ENCODE measurements around the gene CLPSL1.
A peak's percentile ranks its signal among the peaks of the same experiment; 100 is the strongest.

Gene CLPSL1

DNA sequence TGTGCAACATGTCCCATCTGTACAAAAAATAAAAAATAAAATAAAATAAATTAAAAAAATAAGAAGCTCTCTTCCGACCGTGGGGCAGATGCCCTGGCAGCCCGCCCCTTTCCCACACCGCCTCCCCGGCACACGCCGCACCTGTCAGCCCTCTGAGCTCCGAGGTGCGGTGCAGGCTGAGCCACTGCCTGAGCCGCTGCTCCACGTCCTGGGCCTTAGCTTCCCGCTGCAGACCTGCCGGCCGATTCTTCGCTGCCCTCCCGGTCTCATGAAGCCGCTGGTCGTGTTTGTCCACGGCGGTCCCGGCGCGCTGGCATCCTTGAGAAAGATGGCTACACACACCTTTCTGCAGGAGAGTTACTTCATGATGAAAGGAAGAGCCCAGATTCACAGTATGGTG lies 15.1 kb upstream of the CLPSL1 start:
- H3K27ac ChIP-seq (ENCODE audit: low read depth, low read length): no peak overlapping the region
- no peak overlapping the region for H3K9ac ChIP-seq (ENCODE audit: low read length)
- H3K4me3 ChIP-seq (ENCODE audit: insufficient read depth, low read length, poor library complexity, severe bottlenecking): no peak overlapping the region
- H3K36me3 ChIP-seq (ENCODE audit: low read length): no peaks in the 10 kb centered on the region
- no peaks in the 10 kb centered on the region for H3K9me3 ChIP-seq (ENCODE audit: insufficient read depth, low read length)
- no peaks in the 10 kb centered on the region for H3K79me2 ChIP-seq (ENCODE audit: insufficient read depth, low read length)
- no peak overlapping the region for H3K4me2 ChIP-seq (ENCODE audit: low read depth, low read length, poor library complexity, severe bottlenecking)
- peaks cover 9% of the 10 kb centered on the region for H3F3A ChIP-seq (ENCODE audit: insufficient read depth)
- TF ChIP-seq, protein P1, sequence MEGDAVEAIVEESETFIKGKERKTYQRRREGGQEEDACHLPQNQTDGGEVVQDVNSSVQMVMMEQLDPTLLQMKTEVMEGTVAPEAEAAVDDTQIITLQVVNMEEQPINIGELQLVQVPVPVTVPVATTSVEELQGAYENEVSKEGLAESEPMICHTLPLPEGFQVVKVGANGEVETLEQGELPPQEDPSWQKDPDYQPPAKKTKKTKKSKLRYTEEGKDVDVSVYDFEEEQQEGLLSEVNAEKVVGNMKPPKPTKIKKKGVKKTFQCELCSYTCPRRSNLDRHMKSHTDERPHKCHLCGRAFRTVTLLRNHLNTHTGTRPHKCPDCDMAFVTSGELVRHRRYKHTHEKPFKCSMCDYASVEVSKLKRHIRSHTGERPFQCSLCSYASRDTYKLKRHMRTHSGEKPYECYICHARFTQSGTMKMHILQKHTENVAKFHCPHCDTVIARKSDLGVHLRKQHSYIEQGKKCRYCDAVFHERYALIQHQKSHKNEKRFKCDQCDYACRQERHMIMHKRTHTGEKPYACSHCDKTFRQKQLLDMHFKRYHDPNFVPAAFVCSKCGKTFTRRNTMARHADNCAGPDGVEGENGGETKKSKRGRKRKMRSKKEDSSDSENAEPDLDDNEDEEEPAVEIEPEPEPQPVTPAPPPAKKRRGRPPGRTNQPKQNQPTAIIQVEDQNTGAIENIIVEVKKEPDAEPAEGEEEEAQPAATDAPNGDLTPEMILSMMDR (IDR thresholded peaks at IDR 0.05; ENCODE audit: insufficient read depth, low read length, poor library complexity, severe bottlenecking): no peak
- TF ChIP-seq EZH2phosphoT487 (conservative IDR thresholded peaks at IDR 0.05; ENCODE audit: low read length): no peak
- no peaks in the 10 kb centered on the region for H3K9me2 ChIP-seq (replicated peaks; ENCODE audit: insufficient read depth, low read length)
- H4K20me1 ChIP-seq (ENCODE audit: low read depth, low read length): no peaks in the 10 kb centered on the region
- no peak overlapping the region for H2AFZ ChIP-seq (ENCODE audit: low read depth, low read length, severe bottlenecking)
- no peaks in the 10 kb centered on the region for H3K27me3 ChIP-seq (ENCODE audit: low read length)

DNA sequence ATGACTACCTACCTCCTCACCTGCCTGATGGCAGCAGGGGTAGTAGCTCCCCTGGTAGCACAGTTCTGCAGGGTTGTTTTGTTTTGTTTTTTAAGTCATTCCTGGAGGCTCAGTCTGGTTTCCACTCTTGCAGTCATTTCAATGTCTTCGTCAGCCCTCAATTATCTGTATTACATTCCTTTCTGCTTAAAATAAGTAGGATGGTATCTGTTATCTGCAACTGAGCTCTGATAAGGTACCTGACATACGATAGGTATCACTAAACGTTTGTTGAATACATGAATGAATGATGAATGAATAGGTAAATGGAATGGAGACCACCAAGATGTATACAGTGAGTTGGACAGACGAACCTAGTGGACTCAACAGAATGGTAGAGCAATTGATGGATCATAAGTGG lies 11.6 kb upstream of the CLPSL1 start:
- no peak overlapping the region for H2AFZ ChIP-seq (ENCODE audit: low read depth, low read length, severe bottlenecking)
- no peaks in the 10 kb centered on the region for H3K27me3 ChIP-seq (ENCODE audit: low read length)

GRCh38 chr6:35771343-35771627 lies 9.5 kb upstream of the CLPSL1 start:
- Histone ChIP-seq H3K36me3 (ENCODE audit: low read length) (no peaks in the 10 kb centered on the region), H3K4me3 (ENCODE audit: insufficient read depth, low read length, poor library complexity, severe bottlenecking) (no peak overlapping the region), H3K27ac (ENCODE audit: low read depth, low read length) (peak overlapping the region; percentile 67), H3K79me2 (ENCODE audit: insufficient read depth, low read length) (no peaks in the 10 kb centered on the region), H3K9ac (ENCODE audit: low read length) (peak overlapping the region; percentile 13; the same call in 1 of the 2 replicates), H3K9me2 (replicated peaks; ENCODE audit: insufficient read depth, low read length) (no peaks in the 10 kb centered on the region), H3K4me2 (ENCODE audit: low read depth, low read length, poor library complexity, severe bottlenecking) (peak overlapping the region; percentile 41), H2AFZ (ENCODE audit: low read depth, low read length, severe bottlenecking) (no peak overlapping the region), H3K27me3 (ENCODE audit: low read length) (no peaks in the 10 kb centered on the region), H4K20me1 (ENCODE audit: low read depth, low read length) (no peaks in the 10 kb centered on the region), H3K9me3 (ENCODE audit: insufficient read depth, low read length) (no peaks in the 10 kb centered on the region), H3F3A (ENCODE audit: insufficient read depth) (peaks cover 15% of the 10 kb centered on the region)
- TF ChIP-seq, protein P1 (IDR thresholded peaks at IDR 0.05; ENCODE audit: insufficient read depth, low read length, poor library complexity, severe bottlenecking): no peak
- no peak for TF ChIP-seq EZH2phosphoT487 (conservative IDR thresholded peaks at IDR 0.05; ENCODE audit: low read length)

More for the DNA sequence above, 11.6 kb upstream of the CLPSL1 start:
- no peaks in the 10 kb centered on the region for H3K9me2 ChIP-seq (replicated peaks; ENCODE audit: insufficient read depth, low read length)
- H3K27ac ChIP-seq (ENCODE audit: low read depth, low read length): no peak overlapping the region
- TF ChIP-seq EZH2phosphoT487 (conservative IDR thresholded peaks at IDR 0.05; ENCODE audit: low read length): no peak
- TF ChIP-seq, protein P1 (IDR thresholded peaks at IDR 0.05; ENCODE audit: insufficient read depth, low read length, poor library complexity, severe bottlenecking): no peak
- peaks cover 15% of the 10 kb centered on the region for H3F3A ChIP-seq (ENCODE audit: insufficient read depth)
- no peaks in the 10 kb centered on the region for H3K36me3 ChIP-seq (ENCODE audit: low read length)
- H3K9ac ChIP-seq (ENCODE audit: low read length): no peak overlapping the region
- H3K79me2 ChIP-seq (ENCODE audit: insufficient read depth, low read length): no peaks in the 10 kb centered on the region
- no peak overlapping the region for H3K4me2 ChIP-seq (ENCODE audit: low read depth, low read length, poor library complexity, severe bottlenecking)
- H3K4me3 ChIP-seq (ENCODE audit: insufficient read depth, low read length, poor library complexity, severe bottlenecking): no peak overlapping the region
- H4K20me1 ChIP-seq (ENCODE audit: low read depth, low read length): no peaks in the 10 kb centered on the region
- H3K9me3 ChIP-seq (ENCODE audit: insufficient read depth, low read length): no peaks in the 10 kb centered on the region
